ENCODE data around the gene CDCP2. TPM values are rescaled to one million over a fixed set of nuclear protein-coding genes. Genes with fewer than 3 reads are reported as not detected.

Gene CDCP2
- total and polyA plus RNA-seq, 2 experiments from 2014 or later = not detected

DNA sequence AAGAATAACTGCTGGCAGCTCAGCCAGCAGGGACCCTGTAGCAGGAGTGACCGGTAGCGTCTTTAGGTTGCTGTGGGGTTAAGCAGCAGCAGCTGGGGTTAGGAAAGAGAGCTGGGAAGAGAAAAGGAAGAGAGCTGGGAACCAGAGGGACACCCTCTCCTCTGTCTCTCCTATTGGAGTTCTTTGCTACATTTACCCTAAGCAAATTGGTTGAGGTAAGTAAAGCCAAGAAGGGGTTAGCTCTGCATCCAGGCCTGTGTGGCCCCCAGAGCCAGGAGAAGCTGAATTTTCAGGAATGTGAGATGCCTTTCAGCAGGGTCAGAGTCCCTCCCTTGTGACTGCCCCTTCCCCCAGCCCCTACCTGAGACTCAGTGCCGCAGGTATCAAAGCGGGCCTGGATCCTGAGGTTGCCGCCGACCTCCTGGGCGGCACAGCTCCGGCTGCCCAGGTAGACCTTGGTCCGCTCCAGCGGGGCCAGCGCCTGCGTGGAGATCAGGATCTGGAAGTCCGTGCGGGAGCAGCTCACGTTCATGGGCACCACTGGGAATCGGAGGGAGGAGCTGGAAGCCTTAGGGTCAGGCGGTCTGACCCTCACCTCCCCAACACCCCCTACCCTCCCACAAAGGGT is 16.4 kb downstream of the CDCP2 start:
- no peak overlapping the region for H3K4me2 ChIP-seq
- no peaks in the 10 kb centered on the region for H3K79me2 ChIP-seq
- TF ChIP-seq EZH2 (IDR thresholded peaks at IDR 0.05; ENCODE audit: borderline replicate concordance) (no peak), EZH2phosphoT487 (IDR thresholded peaks at IDR 0.05; ENCODE audit: low read depth, severe bottlenecking, unreplicated experiment) (no peak)
- TF ChIP-seq, protein P1, sequence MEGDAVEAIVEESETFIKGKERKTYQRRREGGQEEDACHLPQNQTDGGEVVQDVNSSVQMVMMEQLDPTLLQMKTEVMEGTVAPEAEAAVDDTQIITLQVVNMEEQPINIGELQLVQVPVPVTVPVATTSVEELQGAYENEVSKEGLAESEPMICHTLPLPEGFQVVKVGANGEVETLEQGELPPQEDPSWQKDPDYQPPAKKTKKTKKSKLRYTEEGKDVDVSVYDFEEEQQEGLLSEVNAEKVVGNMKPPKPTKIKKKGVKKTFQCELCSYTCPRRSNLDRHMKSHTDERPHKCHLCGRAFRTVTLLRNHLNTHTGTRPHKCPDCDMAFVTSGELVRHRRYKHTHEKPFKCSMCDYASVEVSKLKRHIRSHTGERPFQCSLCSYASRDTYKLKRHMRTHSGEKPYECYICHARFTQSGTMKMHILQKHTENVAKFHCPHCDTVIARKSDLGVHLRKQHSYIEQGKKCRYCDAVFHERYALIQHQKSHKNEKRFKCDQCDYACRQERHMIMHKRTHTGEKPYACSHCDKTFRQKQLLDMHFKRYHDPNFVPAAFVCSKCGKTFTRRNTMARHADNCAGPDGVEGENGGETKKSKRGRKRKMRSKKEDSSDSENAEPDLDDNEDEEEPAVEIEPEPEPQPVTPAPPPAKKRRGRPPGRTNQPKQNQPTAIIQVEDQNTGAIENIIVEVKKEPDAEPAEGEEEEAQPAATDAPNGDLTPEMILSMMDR (IDR thresholded peaks at IDR 0.05; ENCODE audit: poor library complexity) = no peak
- no peak overlapping the region for H3K27ac ChIP-seq
- H3K9me2 ChIP-seq (replicated peaks; ENCODE audit: insufficient read depth) = no peaks in the 10 kb centered on the region
- DNase-seq (ENCODE audit: low spot score) = no peak
- peaks cover 8% of the 10 kb centered on the region for H3K4me1 ChIP-seq (ENCODE audit: insufficient read depth)
- 85% methylated on average over 17 of the region's 17 CpGs for WGBS (ENCODE audit: low lambda C conversion rate, missing lambda C conversion rate)
- no peaks in the 10 kb centered on the region for H3K36me3 ChIP-seq (replicated peaks; ENCODE audit: insufficient read depth, low read depth)
- H4K20me1 ChIP-seq (ENCODE audit: insufficient read depth, poor library complexity, severe bottlenecking) = no peaks in the 10 kb centered on the region
- H2AFZ ChIP-seq = no peak overlapping the region
- H3K27me3 ChIP-seq = no peaks in the 10 kb centered on the region
- H3K4me3 ChIP-seq = no peak overlapping the region
- H3K9me3 ChIP-seq (ENCODE audit: low read depth) = no peaks in the 10 kb centered on the region

DNA sequence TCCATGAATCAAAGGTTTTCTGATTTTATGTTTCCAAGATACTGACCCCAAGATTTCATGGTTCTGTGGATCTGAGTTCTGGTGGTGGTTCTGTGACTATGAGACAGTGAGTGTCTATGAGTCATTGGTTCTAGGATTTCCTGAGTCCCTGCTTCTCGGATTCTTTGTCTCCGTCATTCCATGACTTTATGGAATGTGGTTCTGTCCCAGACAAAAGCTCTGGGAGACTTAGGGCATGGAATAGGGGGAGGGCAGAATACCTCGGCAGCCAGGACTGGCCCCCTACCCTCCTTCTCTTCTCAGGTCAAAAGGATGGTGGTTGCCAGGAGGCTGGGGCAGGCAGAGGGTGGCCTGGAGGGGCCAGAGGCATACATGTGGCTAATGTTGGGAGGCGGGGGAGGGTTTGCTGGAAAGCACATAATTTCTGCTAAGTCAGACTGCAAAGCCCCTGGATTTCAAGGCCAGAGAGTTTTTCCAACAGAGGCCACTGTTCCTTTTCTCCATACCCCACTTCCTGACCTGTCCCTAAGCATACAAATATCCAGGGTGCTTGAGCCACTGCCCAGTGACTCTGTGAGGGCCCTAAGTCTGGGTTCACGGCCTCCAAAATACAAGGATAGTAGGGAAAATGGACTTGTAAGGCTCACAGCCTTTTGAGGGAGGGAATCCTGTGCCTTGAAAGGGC is 17.2 kb downstream of the CDCP2 start:
- Histone ChIP-seq H2AFZ (no peak overlapping the region), H3K9me2 (replicated peaks; ENCODE audit: insufficient read depth) (no peaks in the 10 kb centered on the region), H3K4me2 (no peak overlapping the region), H3K9me3 (ENCODE audit: low read depth) (no peaks in the 10 kb centered on the region), H3K27ac (no peak overlapping the region), H3K79me2 (no peaks in the 10 kb centered on the region), H3K4me3 (no peak overlapping the region), H3K36me3 (replicated peaks; ENCODE audit: insufficient read depth, low read depth) (no peaks in the 10 kb centered on the region), H3K4me1 (ENCODE audit: insufficient read depth) (peaks cover 8% of the 10 kb centered on the region), H4K20me1 (ENCODE audit: insufficient read depth, poor library complexity, severe bottlenecking) (no peaks in the 10 kb centered on the region), H3K27me3 (no peaks in the 10 kb centered on the region)
- no peak for DNase-seq (ENCODE audit: low spot score)
- WGBS (ENCODE audit: low lambda C conversion rate, missing lambda C conversion rate) = 60% methylated on average over 5 of the region's 5 CpGs
- TF ChIP-seq, protein P1 (IDR thresholded peaks at IDR 0.05; ENCODE audit: poor library complexity) = no peak
- TF ChIP-seq EZH2phosphoT487 (IDR thresholded peaks at IDR 0.05; ENCODE audit: low read depth, severe bottlenecking, unreplicated experiment) (no peak), EZH2 (IDR thresholded peaks at IDR 0.05; ENCODE audit: borderline replicate concordance) (no peak)

DNA sequence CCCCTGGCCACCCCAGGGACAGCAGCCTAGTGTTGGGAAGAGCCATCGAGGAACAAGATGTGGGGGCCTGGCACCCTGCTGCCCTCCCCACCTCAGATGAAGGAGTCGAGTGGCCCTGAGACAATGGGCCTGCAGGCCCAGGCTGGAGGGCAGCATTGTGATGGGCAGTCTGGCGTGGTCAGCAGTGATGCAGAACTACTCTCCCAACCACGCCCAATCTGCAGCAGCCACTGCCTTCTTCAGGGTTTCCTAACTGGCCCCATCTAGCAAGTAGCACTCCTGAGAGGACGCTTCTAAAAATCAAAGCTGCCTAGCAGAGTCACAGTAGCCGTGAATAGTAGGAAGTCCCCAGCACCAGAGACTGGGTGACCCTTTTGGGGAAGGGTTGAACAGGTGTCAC is 18.5 kb downstream of the CDCP2 start:
- no peak overlapping the region for H2AFZ ChIP-seq
- H3K79me2 ChIP-seq = no peaks in the 10 kb centered on the region
- 90% methylated on average over 6 of the region's 6 CpGs for WGBS (ENCODE audit: low lambda C conversion rate, missing lambda C conversion rate)
- H3K9me3 ChIP-seq (ENCODE audit: low read depth) = no peaks in the 10 kb centered on the region
- H3K4me1 ChIP-seq (ENCODE audit: insufficient read depth) = peaks cover 8% of the 10 kb centered on the region
- no peaks in the 10 kb centered on the region for H3K9me2 ChIP-seq (replicated peaks; ENCODE audit: insufficient read depth)
- H3K4me2 ChIP-seq = no peak overlapping the region
- H3K36me3 ChIP-seq (replicated peaks; ENCODE audit: insufficient read depth, low read depth) = no peaks in the 10 kb centered on the region
- TF ChIP-seq EZH2phosphoT487 (IDR thresholded peaks at IDR 0.05; ENCODE audit: low read depth, severe bottlenecking, unreplicated experiment) (no peak), EZH2 (IDR thresholded peaks at IDR 0.05; ENCODE audit: borderline replicate concordance) (no peak)
- TF ChIP-seq, protein P1 (IDR thresholded peaks at IDR 0.05; ENCODE audit: poor library complexity) = no peak
- no peak overlapping the region for H3K27ac ChIP-seq
- H3K4me3 ChIP-seq = no peak overlapping the region
- no peaks in the 10 kb centered on the region for H4K20me1 ChIP-seq (ENCODE audit: insufficient read depth, poor library complexity, severe bottlenecking)
- no peak for DNase-seq (ENCODE audit: low spot score)
- no peaks in the 10 kb centered on the region for H3K27me3 ChIP-seq

Measured in hepatocyte (in vitro differentiated cells).